ENCODE data around the gene WHRN. TPM values are rescaled to one million over a fixed set of nuclear protein-coding genes. Genes with fewer than 3 reads are reported as not detected.

The WHRN gene
- total and polyA plus RNA-seq, 9 donors, result 0.89 to 5.5 (median 3.3) TPM

DNA sequence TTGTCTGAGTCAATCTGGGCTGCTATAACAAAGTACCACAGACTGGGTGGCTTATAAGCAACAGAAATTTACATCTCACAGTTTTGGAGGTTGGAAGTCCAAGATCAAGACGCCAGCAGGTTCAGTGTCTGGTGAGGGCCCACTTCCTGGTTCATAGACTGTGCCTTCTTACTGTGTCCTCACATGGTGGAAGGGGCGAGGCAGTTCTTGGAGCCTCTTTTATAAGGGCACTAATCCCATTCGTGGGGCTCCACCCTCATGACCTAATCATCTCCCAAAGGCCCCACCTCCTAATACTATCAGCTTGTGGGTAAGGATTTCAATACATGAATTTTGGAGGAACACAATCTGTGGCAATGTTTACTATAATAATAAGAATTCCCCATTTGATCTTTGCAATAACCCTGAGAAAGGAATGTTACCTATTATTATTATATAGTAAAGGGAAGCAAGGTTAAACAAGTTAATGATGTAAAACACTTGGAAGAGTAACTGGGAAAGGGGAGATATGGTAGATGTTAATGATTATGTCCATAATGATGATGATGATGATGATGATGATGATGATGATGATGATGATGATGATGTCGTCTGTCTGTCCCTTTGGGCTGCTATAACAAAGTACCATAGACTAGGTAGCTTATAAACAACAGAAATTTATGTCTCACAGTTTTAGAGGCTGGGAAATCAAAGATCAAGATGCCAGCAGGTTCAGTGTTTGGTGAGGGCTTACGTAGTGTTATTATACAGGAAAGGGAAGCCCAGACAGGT, 40.8 kb downstream of the WHRN start:
- Histone ChIP-seq H3K4me1 (ENCODE audit: control insufficient read depth, insufficient read depth, low read length) (no peaks in the 10 kb centered on the region), H3K4me3 (ENCODE audit: low read length) (no peak overlapping the region)
- 100% methylated on average over 1 of the region's 5 CpGs for WGBS (ENCODE audit: insufficient coverage)

GRCh38 chr9:114462791-114463190, 42.5 kb downstream of the WHRN start:
- no peaks in the 10 kb centered on the region for H3K27me3 ChIP-seq (ENCODE audit: control insufficient read depth, insufficient read depth, low read length)
- H3K4me3 ChIP-seq (ENCODE audit: low read length), result no peak overlapping the region
- no peak overlapping the region for H3K27ac ChIP-seq (ENCODE audit: low read length)
- WGBS (ENCODE audit: insufficient coverage), result 89% methylated on average over 3 of the region's 5 CpGs
- no peaks in the 10 kb centered on the region for H3K36me3 ChIP-seq (ENCODE audit: control insufficient read depth, insufficient read depth, low read length)
- no peak for DNase-seq
- H3K9me3 ChIP-seq (replicated peaks; ENCODE audit: control insufficient read depth, low read depth, low read length), result no peaks in the 10 kb centered on the region
- H3K4me1 ChIP-seq (ENCODE audit: control insufficient read depth, insufficient read depth, low read length), result no peaks in the 10 kb centered on the region

More for the DNA sequence above, 40.8 kb downstream of the WHRN start:
- no peak for DNase-seq
- Histone ChIP-seq H3K27me3 (ENCODE audit: control insufficient read depth, insufficient read depth, low read length) (no peaks in the 10 kb centered on the region), H3K36me3 (ENCODE audit: control insufficient read depth, insufficient read depth, low read length) (no peaks in the 10 kb centered on the region), H3K27ac (ENCODE audit: low read length) (no peak overlapping the region), H3K9me3 (replicated peaks; ENCODE audit: control insufficient read depth, low read depth, low read length) (no peaks in the 10 kb centered on the region)

GRCh38 chr9:114461468-114461867, 43.8 kb downstream of the WHRN start:
- H3K27me3 ChIP-seq (ENCODE audit: control insufficient read depth, insufficient read depth, low read length), result no peaks in the 10 kb centered on the region
- H3K9me3 ChIP-seq (replicated peaks; ENCODE audit: control insufficient read depth, low read depth, low read length), result no peaks in the 10 kb centered on the region
- no peaks in the 10 kb centered on the region for H3K4me1 ChIP-seq (ENCODE audit: control insufficient read depth, insufficient read depth, low read length)
- H3K36me3 ChIP-seq (ENCODE audit: control insufficient read depth, insufficient read depth, low read length), result no peaks in the 10 kb centered on the region
- 46% methylated on average over 3 of the region's 4 CpGs for WGBS (ENCODE audit: insufficient coverage)
- no peak overlapping the region for H3K4me3 ChIP-seq (ENCODE audit: low read length)
- no peak overlapping the region for H3K27ac ChIP-seq (ENCODE audit: low read length)
- DNase-seq, result no peak

DNA sequence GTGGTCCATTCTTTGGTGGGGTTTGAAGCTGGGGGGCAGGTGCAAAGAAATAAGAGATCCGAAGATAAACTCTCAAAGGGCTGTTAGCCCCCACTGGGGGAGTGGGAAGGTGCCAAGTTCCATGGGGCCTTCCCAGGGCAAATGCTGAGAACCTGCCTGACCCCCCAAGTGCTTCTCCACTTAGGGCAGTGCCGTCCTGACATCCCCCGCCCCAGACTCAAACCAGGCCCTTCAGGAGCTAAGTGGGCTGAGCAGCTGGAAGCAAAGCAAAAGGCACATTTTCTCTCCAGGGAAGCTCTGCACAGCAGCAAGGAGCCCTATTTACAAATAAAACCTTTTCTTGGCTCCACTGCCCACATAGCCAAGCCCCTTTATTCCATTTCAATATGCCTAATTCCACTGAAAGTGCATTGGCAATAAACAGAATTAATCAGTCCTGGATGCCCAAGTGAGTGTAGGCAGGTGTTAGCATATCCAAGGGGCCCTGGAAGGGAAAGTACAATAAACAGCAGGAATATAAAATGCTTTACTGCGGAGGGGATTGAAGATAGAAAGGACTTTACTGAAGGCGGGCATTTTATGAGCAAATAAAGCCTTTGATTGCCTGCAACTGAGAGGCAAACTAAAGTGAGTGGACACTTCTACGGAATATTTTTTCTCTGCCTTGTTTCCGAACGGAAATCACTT, 44.6 kb downstream of the WHRN start:
- DNase-seq, result no peak
- 35% methylated on average over 5 of the region's 8 CpGs for WGBS (ENCODE audit: insufficient coverage)
- Histone ChIP-seq H3K4me1 (ENCODE audit: control insufficient read depth, insufficient read depth, low read length) (no peaks in the 10 kb centered on the region), H3K36me3 (ENCODE audit: control insufficient read depth, insufficient read depth, low read length) (no peaks in the 10 kb centered on the region), H3K4me3 (ENCODE audit: low read length) (no peak overlapping the region), H3K27ac (ENCODE audit: low read length) (no peak overlapping the region), H3K9me3 (replicated peaks; ENCODE audit: control insufficient read depth, low read depth, low read length) (no peaks in the 10 kb centered on the region), H3K27me3 (ENCODE audit: control insufficient read depth, insufficient read depth, low read length) (no peaks in the 10 kb centered on the region)

- no peaks in the 10 kb centered on the region for H3K36me3 ChIP-seq (ENCODE audit: control insufficient read depth, insufficient read depth, low read length)
- H3K9me3 ChIP-seq (replicated peaks; ENCODE audit: control insufficient read depth, low read depth, low read length), result no peaks in the 10 kb centered on the region
- H3K27me3 ChIP-seq (ENCODE audit: control insufficient read depth, insufficient read depth, low read length), result no peaks in the 10 kb centered on the region
- no peaks in the 10 kb centered on the region for H3K4me1 ChIP-seq (ENCODE audit: control insufficient read depth, insufficient read depth, low read length)
- H3K27ac ChIP-seq (ENCODE audit: low read length), result no peak overlapping the region
- no peak overlapping the region for H3K4me3 ChIP-seq (ENCODE audit: low read length)
- WGBS (ENCODE audit: insufficient coverage), result 50% methylated on average over 2 of the region's 5 CpGs
- no peak for DNase-seq
Measured at GRCh38 chr9:114459464-114459863, 45.8 kb downstream of the WHRN start.

- Histone ChIP-seq H3K27ac (ENCODE audit: low read length) (no peak overlapping the region), H3K4me1 (ENCODE audit: control insufficient read depth, insufficient read depth, low read length) (no peaks in the 10 kb centered on the region), H3K36me3 (ENCODE audit: control insufficient read depth, insufficient read depth, low read length) (no peaks in the 10 kb centered on the region), H3K4me3 (ENCODE audit: low read length) (no peak overlapping the region), H3K9me3 (replicated peaks; ENCODE audit: control insufficient read depth, low read depth, low read length) (no peaks in the 10 kb centered on the region), H3K27me3 (ENCODE audit: control insufficient read depth, insufficient read depth, low read length) (no peaks in the 10 kb centered on the region)
- no peak for DNase-seq
- no CpG with 5 or more reads among the region's 1 CpG for WGBS (ENCODE audit: insufficient coverage)
Measured at GRCh38 chr9:114456929-114457328, 48.3 kb downstream of the WHRN start.

DNA sequence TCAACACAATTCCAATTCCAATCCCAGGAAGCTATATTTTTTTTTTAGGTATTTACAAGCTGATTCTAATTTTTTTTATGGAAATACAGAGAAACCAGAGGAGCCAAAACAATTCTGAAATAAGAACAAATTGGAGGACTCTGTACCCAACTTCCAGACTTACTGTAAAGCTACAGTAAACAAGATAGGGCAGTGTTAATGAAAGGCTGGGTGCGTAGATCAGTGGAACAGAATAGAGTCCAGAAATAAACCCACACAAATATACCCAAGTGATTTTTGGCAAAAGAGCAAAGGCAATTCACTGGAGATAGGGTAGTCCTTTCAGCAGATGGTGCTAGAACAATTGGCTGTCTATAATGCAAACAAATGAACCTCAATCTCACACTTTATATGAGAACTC, 50.6 kb downstream of the WHRN start:
- no peak overlapping the region for H3K27ac ChIP-seq (ENCODE audit: low read length)
- WGBS (ENCODE audit: insufficient coverage), result no CpG with 5 or more reads among the region's 1 CpG

DNA sequence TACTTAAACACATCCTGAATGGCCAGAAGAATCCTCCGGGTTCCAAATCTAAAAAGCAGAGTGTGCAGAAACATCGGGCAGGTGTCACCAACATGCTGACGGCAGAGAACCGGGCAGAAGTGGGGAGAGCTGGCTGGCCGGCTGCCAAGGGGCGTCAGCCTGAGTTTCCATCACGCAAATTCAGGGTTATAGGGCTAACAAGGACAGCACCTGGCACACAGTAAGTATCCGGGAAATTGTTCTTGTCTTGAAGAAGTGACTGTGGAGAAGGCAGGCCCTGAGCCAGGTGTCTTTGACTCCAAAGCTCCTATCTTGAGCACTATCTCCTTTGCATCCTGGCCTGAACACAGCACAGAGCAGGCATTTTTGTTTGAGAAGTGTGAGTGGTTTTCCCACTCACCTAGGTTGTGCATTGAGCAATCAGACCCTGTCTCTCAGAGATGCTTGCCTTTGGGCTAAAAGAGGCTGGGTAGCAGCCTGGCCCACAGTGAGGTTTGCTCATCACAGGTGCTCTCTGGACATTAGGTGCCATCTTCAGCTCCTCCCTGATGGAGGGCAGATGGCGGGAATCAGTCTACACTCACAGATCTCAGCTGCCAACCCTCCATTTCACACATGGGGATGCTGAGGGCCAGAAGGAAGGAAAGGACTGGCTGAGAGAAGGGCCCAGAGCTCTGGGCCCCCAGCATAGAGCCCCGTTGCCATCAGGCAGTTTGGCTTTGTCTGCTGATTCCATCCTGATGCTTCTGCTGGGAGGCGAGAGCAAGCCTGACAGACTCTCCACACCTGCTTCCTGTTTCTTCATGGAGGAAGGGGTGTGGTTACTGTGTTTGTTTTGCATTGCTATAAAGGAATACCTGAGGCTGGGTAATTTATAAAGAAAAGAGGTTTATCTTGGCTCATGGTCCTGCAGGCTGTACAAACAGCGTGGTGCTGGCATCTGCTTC, 52.8 kb downstream of the WHRN start:
- peaks cover 7% of the 10 kb centered on the region for H3K4me1 ChIP-seq (ENCODE audit: control insufficient read depth, insufficient read depth, low read length)
- H3K4me3 ChIP-seq (ENCODE audit: low read length), result no peak overlapping the region
- DNase-seq, result no peak
- H3K9me3 ChIP-seq (replicated peaks; ENCODE audit: control insufficient read depth, low read depth, low read length), result no peaks in the 10 kb centered on the region
- no peaks in the 10 kb centered on the region for H3K27me3 ChIP-seq (ENCODE audit: control insufficient read depth, insufficient read depth, low read length)
- H3K36me3 ChIP-seq (ENCODE audit: control insufficient read depth, insufficient read depth, low read length), result no peaks in the 10 kb centered on the region
- no peak overlapping the region for H3K27ac ChIP-seq (ENCODE audit: low read length)
- WGBS (ENCODE audit: insufficient coverage), result 37% methylated on average over 6 of the region's 12 CpGs

More for the DNA sequence above, 50.6 kb downstream of the WHRN start:
- Histone ChIP-seq H3K36me3 (ENCODE audit: control insufficient read depth, insufficient read depth, low read length) (no peaks in the 10 kb centered on the region), H3K9me3 (replicated peaks; ENCODE audit: control insufficient read depth, low read depth, low read length) (no peaks in the 10 kb centered on the region), H3K27me3 (ENCODE audit: control insufficient read depth, insufficient read depth, low read length) (no peaks in the 10 kb centered on the region), H3K4me1 (ENCODE audit: control insufficient read depth, insufficient read depth, low read length) (peaks cover 7% of the 10 kb centered on the region), H3K4me3 (ENCODE audit: low read length) (no peak overlapping the region)
- DNase-seq, result no peak

GRCh38 chr9:114451707-114452031, 53.6 kb downstream of the WHRN start:
- no peak overlapping the region for H3K4me3 ChIP-seq (ENCODE audit: low read length)
- no CpG with 5 or more reads among the region's 1 CpG for whole genome bisulfite sequencing (ENCODE audit: insufficient coverage)
- H3K27me3 ChIP-seq (ENCODE audit: control insufficient read depth, insufficient read depth, low read length), result no peaks in the 10 kb centered on the region
- no peak for DNase-seq
- H3K36me3 ChIP-seq (ENCODE audit: control insufficient read depth, insufficient read depth, low read length), result no peaks in the 10 kb centered on the region
- H3K4me1 ChIP-seq (ENCODE audit: control insufficient read depth, insufficient read depth, low read length), result peaks cover 7% of the 10 kb centered on the region
- no peaks in the 10 kb centered on the region for H3K9me3 ChIP-seq (replicated peaks; ENCODE audit: control insufficient read depth, low read depth, low read length)
- no peak overlapping the region for H3K27ac ChIP-seq (ENCODE audit: low read length)
